GM23338 (cell line): ENCODE measurements around the gene MYCL. TPM values are rescaled to one million over a fixed set of nuclear protein-coding genes. Genes with fewer than 3 reads are reported as not detected.

ENCODE experiments used
- ATAC-seq: fragments of 200-7000 bp; cut with Tn5 transposase; 3 replicates; pipeline ENCODE4 v1.9.1; 2020
- DNase-seq: peaks from one replicate; pipeline ENCODE4 v3.0.0-alpha.2; 2015; ENCODE audit warnings: low spot score
- H2AFZ ChIP-seq: fragments of 200-600 bp; sonication (generic); 2 replicates; pipeline ENCODE4 v1.8.0; 2016; ENCODE audit warnings: antibody characterized with exemption, mild to moderate bottlenecking, moderate library complexity
- H3F3A ChIP-seq: fragments of 200-600 bp; sonication (generic); replicated peaks from 2 replicates; pipeline ENCODE4 v1.8.0; 2017; ENCODE audit warnings: antibody characterized with exemption, mixed run types, low read depth
- H3K27ac ChIP-seq: fragments of 200-600 bp; sonication (generic); 2 replicates; pipeline ENCODE4 v1.6.1; 2016; ENCODE audit warnings: low read depth
- H3K27me3 ChIP-seq: fragments of 200-600 bp; sonication (generic); 2 replicates; pipeline ENCODE4 v1.8.0; 2016; ENCODE audit warnings: mild to moderate bottlenecking, mixed run types, moderate library complexity; ENCODE audit not compliant: insufficient read depth
- H3K36me3 ChIP-seq: fragments of 200-600 bp; sonication (generic); 2 replicates; pipeline ENCODE4 v1.8.0; 2016; ENCODE audit warnings: mild to moderate bottlenecking; ENCODE audit not compliant: insufficient read depth
- H3K4me1 ChIP-seq: fragments of 200-600 bp; sonication (generic); 2 replicates; pipeline ENCODE4 v1.8.0; 2016; ENCODE audit warnings: mild to moderate bottlenecking, moderate library complexity; ENCODE audit not compliant: insufficient read depth
- H3K4me2 ChIP-seq: fragments of 200-600 bp; sonication (generic); 2 replicates; pipeline ENCODE4 v1.7.1; 2017; ENCODE audit warnings: mixed run types
- H3K4me3 ChIP-seq: fragments of 200-600 bp; sonication (generic); 2 replicates; pipeline ENCODE4 v1.6.1; 2016; ENCODE audit warnings: mixed run types
- H3K79me2 ChIP-seq: fragments of 200-600 bp; sonication (generic); replicated peaks from 2 replicates; pipeline ENCODE4 v1.8.0; 2017; ENCODE audit warnings: mild to moderate bottlenecking; ENCODE audit not compliant: insufficient read depth
- H3K9me2 ChIP-seq: fragments of 200-600 bp; sonication (generic); 2 replicates; pipeline ENCODE4 v1.8.0; 2017; ENCODE audit not compliant: insufficient read depth
- H4K20me1 ChIP-seq: fragments of 200-600 bp; sonication (generic); replicated peaks from 2 replicates; pipeline ENCODE4 v1.8.0; 2017; ENCODE audit warnings: mild to moderate bottlenecking; ENCODE audit not compliant: insufficient read depth
- H3K27ac Mint-ChIP-seq: 2 replicates; pipeline ENCODE4 v1.8.0; 2020; ENCODE audit warnings: inconsistent platforms, mild to moderate bottlenecking, moderate library complexity, mixed read lengths
- H3K27me3 Mint-ChIP-seq: 3 replicates; pipeline ENCODE4 v1.8.0; 2022; ENCODE audit warnings: low read depth, mild to moderate bottlenecking, moderate library complexity, mixed read lengths, inconsistent platforms; ENCODE audit not compliant: insufficient read depth, poor library complexity
- H3K36me3 Mint-ChIP-seq: 3 replicates; pipeline ENCODE4 v1.8.0; 2021; ENCODE audit warnings: low read depth, mild to moderate bottlenecking, inconsistent platforms, moderate library complexity, mixed read lengths
- H3K4me1 Mint-ChIP-seq: 3 replicates; pipeline ENCODE4 v1.8.0; 2020; ENCODE audit warnings: mild to moderate bottlenecking, inconsistent platforms, mixed read lengths
- H3K4me3 Mint-ChIP-seq: 3 replicates; pipeline ENCODE4 v1.8.0; 2021; ENCODE audit warnings: moderate library complexity, mild to moderate bottlenecking, inconsistent platforms, mixed read lengths
- H3K9me3 Mint-ChIP-seq: 3 replicates; pipeline ENCODE4 v1.8.0; 2020; ENCODE audit warnings: moderate library complexity, mild to moderate bottlenecking, inconsistent platforms, mixed read lengths
- CREB1 ChIP-seq: fragments of 250-450 bp; sonication (Bioruptor Pico); IDR thresholded peaks from 2 replicates; pipeline ENCODE4 v1.5.0; 2020; ENCODE audit warnings: low read depth, mild to moderate bottlenecking, moderate library complexity
- EZH2 ChIP-seq: fragments of 200-600 bp; sonication (generic); IDR thresholded peaks from one replicate; pipeline ENCODE4 v1.8.0; 2017; ENCODE audit warnings: antibody characterized with exemption, mild to moderate bottlenecking, low read depth; ENCODE audit not compliant: unreplicated experiment
- EZH2phosphoT487 ChIP-seq: fragments of 200-600 bp; sonication (generic); IDR thresholded peaks from one replicate; pipeline ENCODE4 v1.8.1; 2018; ENCODE audit warnings: antibody characterized with exemption; ENCODE audit not compliant: unreplicated experiment
- JUNB ChIP-seq: IDR thresholded peaks from one replicate; pipeline ENCODE4 v1.6.1; 2016; ENCODE audit warnings: antibody characterized with exemption; ENCODE audit not compliant: unreplicated experiment
- NANOG ChIP-seq: IDR thresholded peaks from 2 replicates; pipeline ENCODE4 v1.6.1; 2016; ENCODE audit warnings: antibody characterized with exemption, borderline replicate concordance
- POLR2AphosphoS5 ChIP-seq: IDR thresholded peaks from 2 replicates; pipeline ENCODE4 v1.6.1; 2016; ENCODE audit warnings: antibody characterized with exemption, low read depth
- STAT1 ChIP-seq: IDR thresholded peaks from one replicate; pipeline ENCODE4 v1.6.1; 2016; ENCODE audit warnings: antibody characterized with exemption; ENCODE audit not compliant: unreplicated experiment
- ZNF114 ChIP-seq: fragments of 250-450 bp; sonication (Bioruptor Pico); IDR thresholded peaks from 2 replicates; pipeline ENCODE4 v1.5.0; 2020; ENCODE audit warnings: mild to moderate bottlenecking, moderate library complexity
- ZNF331 ChIP-seq: fragments of 250-450 bp; sonication (Bioruptor Pico); IDR thresholded peaks from 2 replicates; pipeline ENCODE4 v1.5.0; 2020; ENCODE audit warnings: low read depth, mild to moderate bottlenecking, moderate library complexity
- polyA plus RNA-seq: library from polyadenylated mRNA; unstranded; fragments of >200 nt; fragmentation: Nextera tagmentation; extraction: Ambion mirVana; gene quantifications from 2 replicates; pipeline ENCODE4 v1.2.1, GENCODE V29; 2016
- total RNA-seq: library from RNA; depleted of rRNA; stranded (reverse); fragments of >200 nt; shearing (Covaris generic); gene quantifications from 2 replicates; pipeline ENCODE4 v1.2.3, GENCODE V29; 2014
- TF ChIP-seq, protein P1 (sequence below): IDR thresholded peaks from 2 replicates; pipeline ENCODE4 v1.6.1; 2016; ENCODE audit warnings: antibody characterized with exemption
- TF ChIP-seq, protein P2 (sequence below): fragments of 250-450 bp; sonication (Bioruptor Pico); IDR thresholded peaks from 2 replicates; pipeline ENCODE4 v1.5.0; 2020; ENCODE audit warnings: mild to moderate bottlenecking, moderate library complexity
- TF ChIP-seq, protein P3 (sequence below), 2 experiments: fragments of 200-600 bp in 1 of 2; sonication (generic) in 1 of 2; conservative IDR thresholded peaks; 2 replicates each; pipeline versions ENCODE4 v1.5.1 to v1.6.1; 2016 to 2017; ENCODE audit warnings: antibody characterized with exemption in 2 of 2, low read depth in 2 of 2, mild to moderate bottlenecking in 2 of 2, moderate library complexity in 1 of 2
- TF ChIP-seq, protein P4 (sequence below): IDR thresholded peaks from one replicate; pipeline ENCODE4 v1.6.1; 2018; ENCODE audit warnings: antibody characterized with exemption; ENCODE audit not compliant: unreplicated experiment

Gene MYCL
- total and polyA plus RNA-seq, 2 experiments from 2014 or later, result 8.2 to 41.1 TPM

DNA sequence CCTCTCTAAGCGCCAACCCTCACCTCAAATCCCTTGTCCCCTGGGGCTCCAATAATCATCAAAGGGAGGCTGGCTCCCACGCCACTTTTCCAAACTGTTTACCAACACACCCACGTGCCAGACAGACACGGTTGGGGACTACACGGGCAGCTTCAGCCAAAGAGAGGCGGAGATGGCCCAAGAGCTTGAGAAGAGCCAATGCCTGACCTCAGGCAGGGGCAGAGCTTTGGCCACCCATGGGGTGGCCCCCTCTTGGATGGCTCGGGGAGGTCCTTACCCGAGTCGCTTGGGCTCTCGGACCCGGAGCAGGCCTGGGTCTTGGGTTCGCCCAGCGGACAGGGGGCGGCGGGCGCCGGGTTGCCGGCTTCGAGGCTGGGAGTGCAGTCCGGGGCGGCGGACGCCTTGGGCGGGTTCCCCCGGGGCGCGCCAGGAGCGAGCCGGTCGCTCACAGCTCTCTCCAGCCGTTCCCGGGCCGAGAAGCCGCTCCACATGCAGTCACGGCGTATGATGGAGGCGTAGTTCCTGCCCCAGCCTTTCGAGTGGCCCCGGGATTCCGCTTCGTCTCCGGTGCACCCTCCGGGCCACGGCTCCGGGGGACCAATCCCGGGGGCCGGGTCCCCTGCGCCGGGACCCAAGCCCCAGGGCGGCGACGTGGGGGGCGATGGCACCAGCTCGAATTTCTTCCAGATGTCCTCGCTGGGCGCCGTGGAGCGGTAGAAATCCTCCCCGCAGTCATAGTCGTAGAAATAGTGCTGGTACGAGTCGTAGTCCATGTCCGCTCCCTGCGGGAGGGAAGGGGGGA, 854 bp downstream of the MYCL start:
- Histone ChIP-seq H3K4me3 (peak overlapping the region; percentile 87), H2AFZ (peak overlapping the region; percentile 69; the same call in 1 of the 2 replicates), H3K27me3 (peaks cover 35% of the 10 kb centered on the region), H3K9me2 (no peaks in the 10 kb centered on the region), H3F3A (peaks cover 22% of the 10 kb centered on the region), H3K27ac (no peak overlapping the region), H3K36me3 (no peaks in the 10 kb centered on the region), H3K79me2 (peaks cover 9% of the 10 kb centered on the region), H3K4me1 (peaks cover 50% of the 10 kb centered on the region), H3K4me2 (peak overlapping the region; percentile 96), H4K20me1 (no peaks in the 10 kb centered on the region)
- Mint-ChIP-seq H3K4me3 (peak overlapping the region; percentile 86), H3K9me3 (no peaks in the 10 kb centered on the region), H3K27ac (no peak overlapping the region; the same call in 1 of the 2 replicates), H3K27me3 (peaks cover 44% of the 10 kb centered on the region), H3K36me3 (peaks cover 18% of the 10 kb centered on the region; the same call in 2 of the 3 replicates), H3K4me1 (peaks cover 51% of the 10 kb centered on the region)
- no peak for DNase-seq
- peak; percentile 7 for ATAC-seq
- no peak for TF ChIP-seq NANOG
- no peak for TF ChIP-seq EZH2
- TF ChIP-seq, protein P1, sequence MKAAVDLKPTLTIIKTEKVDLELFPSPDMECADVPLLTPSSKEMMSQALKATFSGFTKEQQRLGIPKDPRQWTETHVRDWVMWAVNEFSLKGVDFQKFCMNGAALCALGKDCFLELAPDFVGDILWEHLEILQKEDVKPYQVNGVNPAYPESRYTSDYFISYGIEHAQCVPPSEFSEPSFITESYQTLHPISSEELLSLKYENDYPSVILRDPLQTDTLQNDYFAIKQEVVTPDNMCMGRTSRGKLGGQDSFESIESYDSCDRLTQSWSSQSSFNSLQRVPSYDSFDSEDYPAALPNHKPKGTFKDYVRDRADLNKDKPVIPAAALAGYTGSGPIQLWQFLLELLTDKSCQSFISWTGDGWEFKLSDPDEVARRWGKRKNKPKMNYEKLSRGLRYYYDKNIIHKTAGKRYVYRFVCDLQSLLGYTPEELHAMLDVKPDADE, result no peak
- no peak for TF ChIP-seq EZH2phosphoT487
- TF ChIP-seq, protein P2, sequence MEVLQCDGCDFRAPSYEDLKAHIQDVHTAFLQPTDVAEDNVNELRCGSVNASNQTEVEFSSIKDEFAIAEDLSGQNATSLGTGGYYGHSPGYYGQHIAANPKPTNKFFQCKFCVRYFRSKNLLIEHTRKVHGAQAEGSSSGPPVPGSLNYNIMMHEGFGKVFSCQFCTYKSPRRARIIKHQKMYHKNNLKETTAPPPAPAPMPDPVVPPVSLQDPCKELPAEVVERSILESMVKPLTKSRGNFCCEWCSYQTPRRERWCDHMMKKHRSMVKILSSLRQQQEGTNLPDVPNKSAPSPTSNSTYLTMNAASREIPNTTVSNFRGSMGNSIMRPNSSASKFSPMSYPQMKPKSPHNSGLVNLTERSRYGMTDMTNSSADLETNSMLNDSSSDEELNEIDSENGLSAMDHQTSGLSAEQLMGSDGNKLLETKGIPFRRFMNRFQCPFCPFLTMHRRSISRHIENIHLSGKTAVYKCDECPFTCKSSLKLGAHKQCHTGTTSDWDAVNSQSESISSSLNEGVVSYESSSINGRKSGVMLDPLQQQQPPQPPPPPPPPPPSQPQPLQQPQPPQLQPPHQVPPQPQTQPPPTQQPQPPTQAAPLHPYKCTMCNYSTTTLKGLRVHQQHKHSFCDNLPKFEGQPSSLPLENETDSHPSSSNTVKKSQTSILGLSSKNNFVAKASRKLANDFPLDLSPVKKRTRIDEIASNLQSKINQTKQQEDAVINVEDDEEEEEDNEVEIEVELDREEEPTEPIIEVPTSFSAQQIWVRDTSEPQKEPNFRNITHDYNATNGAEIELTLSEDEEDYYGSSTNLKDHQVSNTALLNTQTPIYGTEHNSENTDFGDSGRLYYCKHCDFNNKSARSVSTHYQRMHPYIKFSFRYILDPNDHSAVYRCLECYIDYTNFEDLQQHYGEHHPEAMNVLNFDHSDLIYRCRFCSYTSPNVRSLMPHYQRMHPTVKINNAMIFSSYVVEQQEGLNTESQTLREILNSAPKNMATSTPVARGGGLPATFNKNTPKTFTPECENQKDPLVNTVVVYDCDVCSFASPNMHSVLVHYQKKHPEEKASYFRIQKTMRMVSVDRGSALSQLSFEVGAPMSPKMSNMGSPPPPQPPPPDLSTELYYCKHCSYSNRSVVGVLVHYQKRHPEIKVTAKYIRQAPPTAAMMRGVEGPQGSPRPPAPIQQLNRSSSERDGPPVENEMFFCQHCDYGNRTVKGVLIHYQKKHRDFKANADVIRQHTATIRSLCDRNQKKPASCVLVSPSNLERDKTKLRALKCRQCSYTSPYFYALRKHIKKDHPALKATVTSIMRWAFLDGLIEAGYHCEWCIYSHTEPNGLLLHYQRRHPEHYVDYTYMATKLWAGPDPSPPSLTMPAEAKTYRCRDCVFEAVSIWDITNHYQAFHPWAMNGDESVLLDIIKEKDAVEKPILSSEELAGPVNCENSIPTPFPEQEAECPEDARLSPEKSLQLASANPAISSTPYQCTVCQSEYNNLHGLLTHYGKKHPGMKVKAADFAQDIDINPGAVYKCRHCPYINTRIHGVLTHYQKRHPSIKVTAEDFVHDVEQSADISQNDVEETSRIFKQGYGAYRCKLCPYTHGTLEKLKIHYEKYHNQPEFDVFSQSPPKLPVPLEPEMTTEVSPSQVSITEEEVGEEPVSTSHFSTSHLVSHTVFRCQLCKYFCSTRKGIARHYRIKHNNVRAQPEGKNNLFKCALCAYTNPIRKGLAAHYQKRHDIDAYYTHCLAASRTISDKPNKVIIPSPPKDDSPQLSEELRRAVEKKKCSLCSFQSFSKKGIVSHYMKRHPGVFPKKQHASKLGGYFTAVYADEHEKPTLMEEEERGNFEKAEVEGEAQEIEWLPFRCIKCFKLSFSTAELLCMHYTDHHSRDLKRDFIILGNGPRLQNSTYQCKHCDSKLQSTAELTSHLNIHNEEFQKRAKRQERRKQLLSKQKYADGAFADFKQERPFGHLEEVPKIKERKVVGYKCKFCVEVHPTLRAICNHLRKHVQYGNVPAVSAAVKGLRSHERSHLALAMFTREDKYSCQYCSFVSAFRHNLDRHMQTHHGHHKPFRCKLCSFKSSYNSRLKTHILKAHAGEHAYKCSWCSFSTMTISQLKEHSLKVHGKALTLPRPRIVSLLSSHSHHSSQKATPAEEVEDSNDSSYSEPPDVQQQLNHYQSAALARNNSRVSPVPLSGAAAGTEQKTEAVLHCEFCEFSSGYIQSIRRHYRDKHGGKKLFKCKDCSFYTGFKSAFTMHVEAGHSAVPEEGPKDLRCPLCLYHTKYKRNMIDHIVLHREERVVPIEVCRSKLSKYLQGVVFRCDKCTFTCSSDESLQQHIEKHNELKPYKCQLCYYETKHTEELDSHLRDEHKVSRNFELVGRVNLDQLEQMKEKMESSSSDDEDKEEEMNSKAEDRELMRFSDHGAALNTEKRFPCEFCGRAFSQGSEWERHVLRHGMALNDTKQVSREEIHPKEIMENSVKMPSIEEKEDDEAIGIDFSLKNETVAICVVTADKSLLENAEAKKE (CRISPR knock-in tag), result no peak
- no peak for TF ChIP-seq POLR2AphosphoS5
- TF ChIP-seq ZNF114 (CRISPR knock-in tag), result no peak
- TF ChIP-seq, protein P3, sequence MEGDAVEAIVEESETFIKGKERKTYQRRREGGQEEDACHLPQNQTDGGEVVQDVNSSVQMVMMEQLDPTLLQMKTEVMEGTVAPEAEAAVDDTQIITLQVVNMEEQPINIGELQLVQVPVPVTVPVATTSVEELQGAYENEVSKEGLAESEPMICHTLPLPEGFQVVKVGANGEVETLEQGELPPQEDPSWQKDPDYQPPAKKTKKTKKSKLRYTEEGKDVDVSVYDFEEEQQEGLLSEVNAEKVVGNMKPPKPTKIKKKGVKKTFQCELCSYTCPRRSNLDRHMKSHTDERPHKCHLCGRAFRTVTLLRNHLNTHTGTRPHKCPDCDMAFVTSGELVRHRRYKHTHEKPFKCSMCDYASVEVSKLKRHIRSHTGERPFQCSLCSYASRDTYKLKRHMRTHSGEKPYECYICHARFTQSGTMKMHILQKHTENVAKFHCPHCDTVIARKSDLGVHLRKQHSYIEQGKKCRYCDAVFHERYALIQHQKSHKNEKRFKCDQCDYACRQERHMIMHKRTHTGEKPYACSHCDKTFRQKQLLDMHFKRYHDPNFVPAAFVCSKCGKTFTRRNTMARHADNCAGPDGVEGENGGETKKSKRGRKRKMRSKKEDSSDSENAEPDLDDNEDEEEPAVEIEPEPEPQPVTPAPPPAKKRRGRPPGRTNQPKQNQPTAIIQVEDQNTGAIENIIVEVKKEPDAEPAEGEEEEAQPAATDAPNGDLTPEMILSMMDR (conservative IDR thresholded peaks at IDR 0.05; ENCODE audit: low read depth in 2 of 2), result no peak
- TF ChIP-seq JUNB, result no peak
- TF ChIP-seq CREB1, result no peak
- TF ChIP-seq, protein P4, sequence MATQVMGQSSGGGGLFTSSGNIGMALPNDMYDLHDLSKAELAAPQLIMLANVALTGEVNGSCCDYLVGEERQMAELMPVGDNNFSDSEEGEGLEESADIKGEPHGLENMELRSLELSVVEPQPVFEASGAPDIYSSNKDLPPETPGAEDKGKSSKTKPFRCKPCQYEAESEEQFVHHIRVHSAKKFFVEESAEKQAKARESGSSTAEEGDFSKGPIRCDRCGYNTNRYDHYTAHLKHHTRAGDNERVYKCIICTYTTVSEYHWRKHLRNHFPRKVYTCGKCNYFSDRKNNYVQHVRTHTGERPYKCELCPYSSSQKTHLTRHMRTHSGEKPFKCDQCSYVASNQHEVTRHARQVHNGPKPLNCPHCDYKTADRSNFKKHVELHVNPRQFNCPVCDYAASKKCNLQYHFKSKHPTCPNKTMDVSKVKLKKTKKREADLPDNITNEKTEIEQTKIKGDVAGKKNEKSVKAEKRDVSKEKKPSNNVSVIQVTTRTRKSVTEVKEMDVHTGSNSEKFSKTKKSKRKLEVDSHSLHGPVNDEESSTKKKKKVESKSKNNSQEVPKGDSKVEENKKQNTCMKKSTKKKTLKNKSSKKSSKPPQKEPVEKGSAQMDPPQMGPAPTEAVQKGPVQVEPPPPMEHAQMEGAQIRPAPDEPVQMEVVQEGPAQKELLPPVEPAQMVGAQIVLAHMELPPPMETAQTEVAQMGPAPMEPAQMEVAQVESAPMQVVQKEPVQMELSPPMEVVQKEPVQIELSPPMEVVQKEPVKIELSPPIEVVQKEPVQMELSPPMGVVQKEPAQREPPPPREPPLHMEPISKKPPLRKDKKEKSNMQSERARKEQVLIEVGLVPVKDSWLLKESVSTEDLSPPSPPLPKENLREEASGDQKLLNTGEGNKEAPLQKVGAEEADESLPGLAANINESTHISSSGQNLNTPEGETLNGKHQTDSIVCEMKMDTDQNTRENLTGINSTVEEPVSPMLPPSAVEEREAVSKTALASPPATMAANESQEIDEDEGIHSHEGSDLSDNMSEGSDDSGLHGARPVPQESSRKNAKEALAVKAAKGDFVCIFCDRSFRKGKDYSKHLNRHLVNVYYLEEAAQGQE, result no peak
- TF ChIP-seq ZNF331 (CRISPR knock-in tag), result no peak
- no peak for TF ChIP-seq STAT1
